Activated gamma-delta T cell treated with anti-CD3 and anti-CD28 coated beads, Interleukin-2, amount 50 U/mL, for 16 hours (primary cell): Measurements from ENCODE around the gene POU3F3.

Experiments
- DNase-seq: peaks from one replicate; pipeline ENCODE4 v3.0.0-alpha.2; 2020; ENCODE audit warnings: low read depth

Gene POU3F3

GRCh38 chr2:104861351-104862057 lies 7.6 kb downstream of the POU3F3 start:
- DNase-seq, result no peak

DNA sequence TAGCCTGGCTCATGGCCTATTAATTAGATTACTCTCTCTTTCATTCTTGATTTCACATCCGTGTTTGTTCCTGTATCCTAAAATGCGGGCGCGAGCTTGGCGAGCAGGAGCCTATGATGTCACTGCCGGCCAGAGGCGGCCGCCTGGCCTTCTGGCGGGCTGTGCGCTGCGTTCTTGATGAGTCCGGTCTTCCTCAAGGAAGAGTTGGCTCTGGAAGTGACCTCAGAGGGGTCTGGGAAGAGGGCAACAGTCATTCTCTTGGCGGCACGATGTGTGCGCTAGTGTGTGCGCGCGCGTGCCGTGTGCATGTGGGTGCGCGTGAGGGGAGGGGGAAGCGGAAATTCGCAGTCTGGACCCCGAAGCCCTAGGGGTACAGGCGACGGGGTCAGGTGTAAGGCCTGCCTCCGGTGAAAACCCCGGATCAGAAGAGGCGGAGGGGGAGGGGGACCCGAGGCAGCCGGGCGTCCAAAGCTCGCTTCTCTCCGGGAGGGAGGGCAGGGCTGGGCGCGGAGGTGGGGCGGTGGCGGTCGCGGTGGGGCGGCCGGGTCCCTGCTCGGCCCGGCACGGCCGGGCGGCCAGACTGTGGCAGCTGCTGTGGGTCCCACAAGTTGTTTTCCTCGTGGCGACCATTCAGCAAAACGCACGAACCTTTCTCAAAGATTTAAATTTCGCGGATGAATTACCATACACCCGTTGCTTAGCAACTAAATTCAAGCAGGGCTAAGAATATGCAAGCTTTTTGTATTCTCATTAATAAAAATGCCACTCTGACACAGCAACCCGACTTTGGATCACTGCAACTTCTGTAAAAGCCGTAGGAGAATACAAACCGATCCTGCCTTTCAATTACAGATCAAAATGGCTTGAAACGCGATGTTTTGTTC lies 8.4 kb downstream of the POU3F3 start:
- DNase-seq, result no peak

DNA sequence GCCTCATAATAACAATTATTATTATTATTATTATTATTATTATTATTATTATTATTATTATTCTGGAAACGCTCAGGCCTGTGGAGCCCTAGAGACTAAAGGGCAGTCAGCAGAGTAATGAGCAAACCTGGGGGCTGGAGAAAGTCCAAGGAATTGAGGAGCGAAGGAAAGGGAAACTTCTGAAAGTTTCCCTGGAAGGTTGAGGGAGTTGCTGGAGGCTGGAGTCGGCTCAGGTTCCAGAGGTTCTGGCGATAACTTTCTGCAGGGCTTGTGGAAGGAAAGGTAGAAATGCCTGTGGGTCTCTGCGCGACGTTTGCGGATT lies 9.2 kb downstream of the POU3F3 start:
- no peak for DNase-seq

DNA sequence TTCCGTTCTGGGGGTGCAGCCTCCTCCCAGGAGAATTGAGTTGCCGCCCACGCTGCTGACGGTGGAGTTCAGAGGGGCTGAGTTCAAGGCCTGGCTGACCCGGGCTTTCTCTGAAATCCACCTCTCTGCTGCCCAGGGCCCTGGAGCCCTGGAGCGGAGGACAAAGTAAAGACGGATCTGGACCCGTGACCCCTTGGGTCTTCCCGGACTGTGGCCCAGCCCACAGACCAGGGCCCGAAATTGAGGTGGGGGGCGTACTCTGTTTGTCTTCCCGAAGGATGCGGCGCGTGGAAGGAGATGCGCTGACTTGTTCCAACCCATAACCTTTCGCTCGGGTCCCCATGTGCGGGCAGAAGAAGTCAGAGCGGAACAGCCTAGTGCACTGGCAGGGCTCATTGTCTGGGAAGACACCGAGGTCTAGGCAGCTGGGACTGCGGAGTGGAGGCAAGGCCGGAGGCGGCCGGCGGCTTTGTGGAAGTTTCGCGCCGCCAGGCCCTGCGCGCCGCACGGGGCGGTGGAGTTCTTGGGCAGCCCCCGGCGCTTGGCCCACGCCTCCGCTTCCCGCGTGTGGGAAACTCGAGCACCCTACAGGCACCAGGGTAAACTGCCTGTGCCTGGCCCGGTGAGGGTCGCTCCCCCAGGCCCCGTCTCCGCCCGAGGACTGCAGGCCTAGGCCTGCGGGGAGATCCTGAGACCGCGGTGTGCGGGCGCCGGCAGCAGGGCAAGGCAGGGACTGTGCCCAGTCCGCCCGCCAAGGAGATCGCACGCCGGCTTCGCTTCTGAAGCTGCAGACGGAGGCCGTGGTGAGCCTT lies 9.8 kb downstream of the POU3F3 start:
- no peak for DNase-seq

DNA sequence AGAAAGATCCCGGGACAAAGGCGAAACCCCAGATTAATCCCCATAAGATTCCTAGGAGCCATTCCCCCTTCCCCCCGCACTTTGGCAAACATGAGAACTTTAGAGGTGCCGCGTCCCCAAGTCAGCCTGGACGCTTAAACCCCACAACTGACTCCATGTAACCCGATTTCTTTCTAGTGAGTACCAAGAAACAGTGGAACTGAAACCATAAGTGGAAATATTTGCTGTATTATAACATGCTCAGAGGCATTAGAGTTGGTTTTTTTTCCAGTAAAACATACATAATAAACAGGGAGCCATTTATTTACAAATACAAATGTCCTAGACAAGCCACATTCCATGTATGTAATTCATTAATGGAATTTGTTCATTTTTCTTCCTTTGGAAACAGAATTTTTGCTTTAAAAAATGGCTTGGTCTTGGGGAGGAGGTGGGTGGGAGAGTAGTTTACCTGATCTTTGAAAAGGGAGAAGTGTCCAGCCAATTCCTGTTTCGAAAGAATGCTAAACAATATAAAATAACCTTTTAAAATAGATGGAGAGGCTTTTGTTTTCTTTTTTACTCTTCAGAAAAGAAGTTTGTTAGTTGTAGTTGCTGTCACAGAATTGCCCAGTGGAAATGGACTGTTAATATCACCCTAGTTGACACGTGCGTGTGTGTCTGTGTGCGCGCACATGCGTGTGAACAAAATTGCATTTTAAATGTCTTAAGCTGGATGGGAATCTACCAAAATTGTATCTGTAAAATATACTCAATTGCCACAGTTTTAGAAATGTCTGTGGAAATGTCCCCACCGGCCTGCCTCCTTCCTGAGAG lies 10.6 kb downstream of the POU3F3 start:
- DNase-seq, result no peak

- DNase-seq, result no peak
Observed at GRCh38 chr2:104865096-104865470, 11.2 kb downstream of the POU3F3 start.

DNA sequence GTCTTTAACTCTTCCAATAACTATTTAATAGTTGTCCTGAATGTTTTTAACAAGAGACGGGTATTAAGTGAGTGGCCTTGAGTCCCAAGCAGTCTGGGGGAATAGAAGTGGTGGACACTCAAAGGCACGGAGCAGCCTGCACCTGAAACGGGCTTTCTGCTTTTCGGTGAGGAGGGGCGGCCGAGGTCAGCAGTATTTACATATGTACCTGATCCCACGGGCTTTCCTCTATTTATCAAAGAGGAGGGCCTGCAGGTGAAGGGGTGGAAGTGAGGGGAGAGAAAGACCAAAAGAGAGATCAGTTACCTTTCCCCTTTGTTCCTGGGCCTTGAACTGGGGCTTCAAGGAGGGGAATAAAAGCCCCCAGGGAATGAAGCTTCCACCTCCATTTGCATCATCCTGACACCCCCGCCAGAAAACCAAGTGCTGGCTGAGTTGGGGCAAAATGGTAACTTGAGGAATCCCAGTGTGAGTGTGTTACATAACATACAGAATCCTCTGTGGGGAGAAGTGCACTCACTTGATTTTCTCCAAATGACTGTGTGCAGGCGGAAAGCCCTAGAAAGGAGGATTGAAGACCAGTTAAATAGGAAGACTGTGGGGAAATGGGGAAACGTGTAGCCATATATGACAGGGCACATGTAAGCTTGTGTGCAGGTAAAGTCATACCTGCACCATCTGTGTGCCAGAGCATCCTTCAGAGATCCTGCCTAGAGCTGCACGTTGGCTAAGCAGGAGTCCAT lies 12.4 kb downstream of the POU3F3 start:
- DNase-seq, result no peak

DNA sequence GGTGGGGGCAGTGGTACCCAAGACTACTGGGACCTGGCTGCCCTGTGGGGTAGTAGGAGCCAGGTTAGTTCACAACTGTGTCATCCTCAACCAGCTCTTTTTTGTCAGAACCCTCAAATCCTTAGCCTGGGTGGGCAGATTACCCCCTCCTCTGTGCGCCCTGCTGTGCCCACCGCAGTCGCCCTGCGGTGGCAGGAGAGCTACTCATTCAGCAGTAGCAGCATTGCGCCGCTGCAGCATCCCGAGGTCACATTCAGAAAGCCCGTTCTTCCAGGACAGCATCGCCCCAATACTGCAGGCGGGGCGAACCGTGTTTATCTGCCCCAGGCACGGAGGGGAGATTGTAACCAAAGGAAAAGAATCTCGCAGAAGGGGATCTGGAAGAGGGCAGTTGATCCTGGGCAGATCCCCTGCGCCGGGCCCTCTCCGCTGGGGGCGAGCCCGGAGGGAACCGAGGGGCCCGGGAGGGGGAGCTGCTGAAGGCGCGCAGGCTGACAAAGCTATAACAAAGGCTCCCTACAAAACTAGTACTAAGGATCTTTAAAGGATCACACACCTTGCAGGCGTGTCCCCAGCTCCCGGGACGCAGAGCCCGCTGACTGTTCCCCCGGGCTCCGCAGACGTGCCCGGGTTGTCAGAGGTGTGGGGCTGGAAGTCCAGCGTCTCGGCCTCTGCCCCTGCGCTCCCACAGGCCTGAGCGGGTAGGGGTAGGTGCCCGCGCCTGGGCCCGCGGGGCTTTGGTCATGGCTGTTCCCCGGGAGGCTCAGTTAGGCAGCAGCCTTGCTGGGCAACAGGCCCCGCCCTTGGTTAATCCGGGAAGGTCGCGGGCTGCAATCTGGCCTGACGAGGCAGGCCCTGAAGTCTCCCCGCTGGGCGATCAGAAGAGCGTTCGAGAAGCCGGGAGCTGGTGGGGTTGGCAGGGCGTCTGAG lies 13.2 kb downstream of the POU3F3 start:
- DNase-seq, result no peak

GRCh38 chr2:104867813-104868504 lies 14.0 kb downstream of the POU3F3 start:
- DNase-seq, result no peak

GRCh38 chr2:104868505-104868866 lies 14.6 kb downstream of the POU3F3 start:
- no peak for DNase-seq

- DNase-seq, result no peak
Observed at GRCh38 chr2:104870100-104870975, 16.4 kb downstream of the POU3F3 start.

GRCh38 chr2:104871649-104871971 lies 17.7 kb downstream of the POU3F3 start:
- no peak for DNase-seq

GRCh38 chr2:104871972-104872865 lies 18.3 kb downstream of the POU3F3 start:
- no peak for DNase-seq

DNA sequence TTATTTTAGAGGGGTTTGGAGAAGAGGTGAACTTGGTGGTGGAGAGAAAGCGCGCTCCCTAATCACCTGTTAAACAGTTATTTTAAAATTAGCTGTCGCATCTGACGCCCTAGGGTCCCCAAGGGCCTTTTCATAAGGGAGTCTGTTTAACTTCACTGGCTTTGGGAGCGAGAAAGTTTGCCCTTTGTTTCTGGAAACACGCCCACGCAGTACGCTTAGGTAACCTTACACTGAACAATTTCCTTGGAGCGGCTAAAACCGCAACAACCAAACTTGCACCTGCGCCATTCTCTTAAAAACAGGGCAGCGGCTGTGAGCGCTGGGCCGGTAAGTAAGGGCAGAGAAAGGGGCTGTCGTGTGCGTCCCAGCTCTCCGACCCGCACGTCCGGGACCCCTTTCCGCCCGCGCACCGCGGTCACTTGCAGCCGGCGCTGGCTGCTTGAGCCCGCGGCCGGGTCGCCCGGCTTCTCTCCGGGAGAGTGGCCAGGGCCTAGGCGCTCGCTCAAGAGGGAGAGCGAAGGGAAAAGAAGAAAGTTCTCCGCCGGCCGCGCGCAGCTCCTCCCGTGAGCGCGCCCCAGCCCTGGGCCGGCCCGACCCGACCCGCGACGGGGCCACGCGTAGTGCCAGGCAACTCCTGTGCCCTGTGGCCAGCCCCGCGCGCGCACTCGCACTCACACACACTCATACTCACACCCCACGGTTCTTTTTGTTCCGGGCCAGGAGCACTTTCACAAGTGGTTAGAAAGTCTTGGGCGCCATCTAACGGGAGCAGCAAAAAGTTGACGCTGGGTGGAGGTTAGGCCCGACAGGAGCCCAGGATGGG lies 19.2 kb downstream of the POU3F3 start:
- DNase-seq, result no peak

DNA sequence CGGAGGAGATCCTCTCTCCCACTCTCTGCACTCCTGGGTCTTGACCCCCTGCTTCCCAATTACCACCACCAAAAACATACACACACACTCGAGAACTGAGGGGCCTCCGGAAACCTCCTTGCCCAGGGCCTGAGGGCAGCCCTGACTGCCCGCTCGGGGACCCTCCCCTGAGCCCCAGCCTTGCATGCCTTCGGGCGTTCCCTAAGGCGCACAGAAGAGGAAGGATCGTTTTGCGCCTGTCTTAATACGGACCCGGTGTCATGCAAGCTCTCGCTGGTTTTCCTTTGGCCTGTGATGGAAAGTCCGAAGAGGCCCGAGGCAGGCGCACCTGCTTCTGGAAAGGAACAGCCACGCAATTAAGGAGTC lies 19.8 kb downstream of the POU3F3 start:
- no peak for DNase-seq

DNA sequence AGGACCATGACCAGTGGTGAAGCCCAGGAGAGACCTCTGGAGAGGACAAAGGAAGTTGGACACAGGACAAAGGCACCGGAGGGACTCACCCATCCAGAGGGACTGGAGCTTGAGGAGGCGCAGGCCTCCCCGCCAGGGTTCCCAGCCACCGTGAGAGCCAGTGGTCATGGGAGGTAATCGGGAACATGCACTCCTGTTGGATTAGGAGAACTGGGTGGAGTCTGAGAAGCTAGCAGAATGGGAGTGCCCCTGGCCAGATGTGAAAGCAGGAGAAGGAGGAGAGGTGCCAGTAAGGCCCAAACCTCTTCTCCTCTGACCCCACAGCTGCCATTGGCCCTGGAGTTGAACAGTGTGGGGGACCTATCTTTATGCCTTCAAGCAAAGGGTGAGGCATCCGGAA lies 20.3 kb downstream of the POU3F3 start:
- no peak for DNase-seq

DNA sequence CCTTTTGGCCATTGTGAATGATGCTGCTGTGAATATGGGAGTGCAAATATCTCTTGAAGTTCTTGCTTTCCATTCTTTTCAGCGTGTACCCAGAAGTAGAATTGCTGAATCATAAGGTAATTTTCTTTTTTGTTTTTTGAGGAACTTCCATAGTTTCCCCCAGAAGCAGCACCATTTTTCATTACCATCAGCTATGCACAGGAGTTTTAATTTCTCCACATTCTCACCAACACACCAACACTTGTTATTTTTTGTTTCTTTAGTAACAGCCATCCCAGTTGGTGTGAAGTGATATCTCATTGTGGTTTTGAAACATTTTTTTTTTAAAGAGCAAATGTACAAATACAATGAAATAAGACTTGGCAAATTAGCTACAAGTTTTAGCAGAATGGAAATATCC lies 21.3 kb downstream of the POU3F3 start:
- no peak for DNase-seq
